LNCAP (cell line): ENCODE measurements around the gene PSMG2.

Experiments
- TF ChIP-seq, protein P1 (sequence below): fragments of 450-650 bp; IDR thresholded peaks from 2 replicates; pipeline ENCODE4 v1.5.1; 2017; ENCODE audit warnings: mild to moderate bottlenecking

Gene PSMG2

DNA sequence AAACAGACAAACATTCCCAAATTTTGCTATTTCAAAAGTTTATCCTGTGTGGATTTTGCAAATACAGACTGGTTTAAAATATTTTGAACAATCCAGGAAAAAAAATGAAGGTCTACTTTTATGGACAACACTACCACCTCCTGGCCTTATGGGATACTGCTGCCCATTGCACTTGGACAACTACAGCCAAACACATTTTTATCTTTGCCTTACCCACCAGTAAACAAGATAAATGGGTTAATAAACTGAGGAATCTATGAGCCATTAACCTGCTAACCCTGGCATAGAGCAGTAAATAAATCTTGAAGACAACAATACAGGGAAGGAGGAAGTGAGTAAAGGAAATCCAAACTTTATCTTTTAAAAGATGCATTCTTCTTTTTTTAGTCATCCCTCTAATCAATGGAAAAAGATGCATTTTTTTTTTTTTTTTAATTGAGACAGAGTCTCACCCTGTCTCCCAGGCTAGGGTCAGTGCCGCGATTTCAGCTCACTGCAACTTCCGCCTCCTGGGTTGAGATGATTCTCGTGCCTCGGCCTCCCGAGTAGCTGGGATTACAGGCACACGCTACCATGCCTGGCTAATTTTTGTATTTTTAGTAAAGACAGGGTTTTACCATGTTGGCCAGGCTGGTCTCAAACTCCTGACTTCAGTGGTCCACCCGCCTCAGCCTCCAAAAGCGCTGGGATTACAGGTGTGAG is 42.8 kb upstream of the PSMG2 start:
- TF ChIP-seq, protein P1, sequence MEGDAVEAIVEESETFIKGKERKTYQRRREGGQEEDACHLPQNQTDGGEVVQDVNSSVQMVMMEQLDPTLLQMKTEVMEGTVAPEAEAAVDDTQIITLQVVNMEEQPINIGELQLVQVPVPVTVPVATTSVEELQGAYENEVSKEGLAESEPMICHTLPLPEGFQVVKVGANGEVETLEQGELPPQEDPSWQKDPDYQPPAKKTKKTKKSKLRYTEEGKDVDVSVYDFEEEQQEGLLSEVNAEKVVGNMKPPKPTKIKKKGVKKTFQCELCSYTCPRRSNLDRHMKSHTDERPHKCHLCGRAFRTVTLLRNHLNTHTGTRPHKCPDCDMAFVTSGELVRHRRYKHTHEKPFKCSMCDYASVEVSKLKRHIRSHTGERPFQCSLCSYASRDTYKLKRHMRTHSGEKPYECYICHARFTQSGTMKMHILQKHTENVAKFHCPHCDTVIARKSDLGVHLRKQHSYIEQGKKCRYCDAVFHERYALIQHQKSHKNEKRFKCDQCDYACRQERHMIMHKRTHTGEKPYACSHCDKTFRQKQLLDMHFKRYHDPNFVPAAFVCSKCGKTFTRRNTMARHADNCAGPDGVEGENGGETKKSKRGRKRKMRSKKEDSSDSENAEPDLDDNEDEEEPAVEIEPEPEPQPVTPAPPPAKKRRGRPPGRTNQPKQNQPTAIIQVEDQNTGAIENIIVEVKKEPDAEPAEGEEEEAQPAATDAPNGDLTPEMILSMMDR: peak; percentile 95

DNA sequence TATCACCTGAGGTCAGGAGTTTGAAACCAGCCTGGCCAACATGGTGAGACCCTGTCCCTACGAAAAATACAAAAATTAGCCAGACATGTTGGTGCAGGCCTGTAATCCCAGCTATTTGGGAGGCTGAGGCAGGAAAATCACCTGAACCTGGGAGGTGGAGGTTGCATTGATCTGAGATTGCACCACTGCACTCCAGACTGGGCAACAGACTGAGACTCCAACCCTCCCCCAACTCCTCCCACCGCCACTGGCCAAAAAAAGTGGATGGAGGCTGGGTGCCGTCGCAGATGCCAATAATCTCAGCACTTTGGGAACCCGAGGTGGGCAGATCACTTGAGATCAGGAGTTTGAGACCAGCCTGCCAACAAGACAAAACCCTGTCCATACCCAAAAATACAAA is 34.8 kb upstream of the PSMG2 start:
- TF ChIP-seq, protein P1: no peak

DNA sequence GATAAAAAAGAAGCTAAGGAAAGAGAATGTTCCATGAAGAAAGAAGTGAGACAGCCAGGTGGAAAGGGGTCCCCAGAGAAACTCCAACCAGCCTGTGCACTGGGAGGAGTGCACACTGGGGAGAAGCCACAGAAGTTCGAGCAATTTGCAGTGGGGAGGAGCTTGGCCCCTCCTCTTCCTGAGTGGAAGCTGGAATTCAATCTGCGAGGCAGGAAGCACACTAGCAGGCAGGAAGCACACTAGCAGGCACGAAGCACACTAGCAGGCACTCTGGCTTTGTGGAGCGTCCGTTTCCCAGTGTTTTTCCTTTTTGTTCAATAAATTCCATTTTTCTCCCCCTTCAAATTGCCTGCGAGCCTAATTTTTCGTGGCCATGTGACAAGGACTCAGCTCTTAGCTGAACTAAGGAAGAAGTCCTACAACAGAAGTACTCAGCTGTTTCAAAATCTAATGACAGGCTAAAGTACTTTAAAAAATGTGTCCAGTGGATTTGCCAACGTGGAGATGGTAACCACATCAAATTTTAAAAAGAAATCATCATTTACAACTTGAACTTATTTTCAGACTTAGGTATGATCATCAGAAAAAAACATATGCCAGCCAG is 23.6 kb upstream of the PSMG2 start:
- TF ChIP-seq, protein P1: no peak

DNA sequence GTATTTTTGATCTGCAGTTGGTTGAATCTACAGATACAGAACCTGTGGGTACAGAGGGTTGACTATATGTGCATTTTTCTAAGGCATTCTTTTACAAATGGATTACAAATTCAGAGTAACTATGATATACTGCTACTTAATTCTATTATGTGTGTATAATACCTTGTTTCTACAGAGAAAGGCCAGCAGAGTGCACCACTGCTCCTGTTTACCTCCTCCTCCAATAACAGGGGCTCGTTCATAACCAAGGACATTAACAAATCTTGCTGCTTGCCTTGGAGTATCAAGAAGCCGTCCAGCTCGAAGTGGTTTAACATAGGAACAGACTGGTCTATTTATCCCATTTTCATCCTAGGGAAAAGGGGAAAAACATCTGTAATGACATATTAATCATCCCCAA is 16.7 kb upstream of the PSMG2 start:
- TF ChIP-seq, protein P1: peak; percentile 32; the same call in 1 of the 2 replicates

DNA sequence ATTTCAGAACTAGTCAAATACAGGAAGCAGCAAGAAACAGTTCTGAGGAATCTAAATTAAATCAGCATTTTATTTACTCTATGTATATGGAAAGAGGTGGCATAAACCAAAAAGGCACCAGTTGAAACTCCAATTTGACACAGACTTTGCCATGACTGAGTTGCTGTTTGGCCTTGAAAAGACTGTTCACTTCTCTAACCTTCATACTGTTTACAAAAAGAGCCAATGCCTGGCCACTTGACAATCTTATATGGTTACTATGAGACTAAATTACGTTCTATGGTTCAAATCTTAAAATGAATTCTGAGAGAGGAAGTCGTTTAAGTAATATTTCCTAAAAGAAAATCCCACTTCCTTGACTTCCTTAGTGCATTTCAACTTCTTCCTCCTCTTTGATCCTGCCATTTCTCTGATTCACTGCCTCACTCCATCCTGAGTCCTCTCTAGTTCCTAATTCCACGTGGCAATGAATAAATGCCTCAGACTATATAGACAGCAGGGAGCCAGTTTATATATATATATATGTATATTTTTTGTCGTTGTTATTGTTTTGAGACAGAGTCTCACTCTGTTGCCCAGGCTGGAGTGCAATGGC is 13.5 kb upstream of the PSMG2 start:
- TF ChIP-seq, protein P1: no peak

DNA sequence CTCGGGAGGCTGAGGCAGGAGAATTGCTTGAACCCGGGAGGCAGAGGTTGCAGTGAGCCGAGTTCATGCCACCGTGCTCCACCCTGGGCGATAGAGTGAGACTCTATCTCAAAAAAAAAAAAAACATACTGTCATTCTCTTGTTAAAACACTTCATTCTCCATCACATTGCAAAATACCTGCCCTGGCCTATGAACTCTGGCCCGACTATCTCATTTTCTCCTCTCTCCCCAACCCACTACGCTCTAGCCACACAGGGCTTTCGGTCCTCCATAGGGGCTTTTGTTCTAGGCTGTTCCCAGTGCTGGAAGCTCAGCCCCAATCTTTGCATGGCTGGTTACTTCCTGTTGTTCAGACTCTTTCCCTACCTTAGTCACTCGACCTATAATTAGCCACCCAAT is 10.6 kb upstream of the PSMG2 start:
- TF ChIP-seq, protein P1: no peak

DNA sequence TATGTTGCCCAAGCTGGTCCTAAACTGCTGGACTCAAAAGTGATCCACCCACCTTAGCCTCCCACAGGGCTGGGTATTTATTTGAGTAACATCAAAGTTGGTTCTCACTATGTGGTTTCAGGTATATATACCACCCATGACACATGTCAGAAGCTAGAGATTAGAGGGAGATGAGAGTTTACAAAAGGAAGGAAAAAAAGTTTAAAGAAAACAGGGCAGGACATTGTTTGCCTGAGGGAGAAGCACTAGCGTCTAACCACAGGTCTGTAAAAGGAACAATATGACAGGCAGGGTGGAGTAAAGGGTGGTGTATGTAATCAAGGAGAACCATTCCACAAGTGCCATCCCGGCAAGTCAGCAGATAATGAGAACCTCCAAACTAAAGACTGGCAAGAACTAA is 8.8 kb upstream of the PSMG2 start:
- TF ChIP-seq, protein P1: no peak
